Hepatocyte (in vitro differentiated cells): ENCODE measurements around the gene STIMATE. TPM values are rescaled to one million over a fixed set of nuclear protein-coding genes. Genes with fewer than 3 reads are reported as not detected.

ENCODE experiments used
- DNase-seq: peaks from one replicate; pipeline ENCODE4 v3.0.0-alpha.2; 2016; ENCODE audit warnings: low spot score
- H2AFZ ChIP-seq: fragments of 200-600 bp; sonication (generic); 2 replicates; pipeline ENCODE4 v1.6.0; 2016; ENCODE audit warnings: antibody characterized with exemption, mild to moderate bottlenecking
- H3K27ac ChIP-seq: fragments of 200-600 bp; sonication (generic); 2 replicates; pipeline ENCODE4 v1.5.1; 2016; ENCODE audit warnings: mild to moderate bottlenecking
- H3K27me3 ChIP-seq: fragments of 200-600 bp; sonication (generic); 2 replicates; pipeline ENCODE4 v1.6.1; 2016
- H3K36me3 ChIP-seq: fragments of 200-600 bp; sonication (generic); replicated peaks from 2 replicates; pipeline ENCODE4 v1.5.1; 2016; ENCODE audit warnings: low read depth; ENCODE audit not compliant: insufficient read depth
- H3K4me1 ChIP-seq: fragments of 200-600 bp; sonication (generic); 2 replicates; pipeline ENCODE4 v1.5.1; 2016; ENCODE audit warnings: mild to moderate bottlenecking, moderate library complexity; ENCODE audit not compliant: insufficient read depth
- H3K4me2 ChIP-seq: fragments of 200-600 bp; sonication (generic); 2 replicates; pipeline ENCODE4 v1.6.0; 2016
- H3K4me3 ChIP-seq: fragments of 200-600 bp; sonication (generic); 2 replicates; pipeline ENCODE4 v1.5.1; 2016; ENCODE audit warnings: mild to moderate bottlenecking
- H3K79me2 ChIP-seq: fragments of 200-600 bp; sonication (generic); 2 replicates; pipeline ENCODE4 v1.6.0; 2017; ENCODE audit warnings: mild to moderate bottlenecking
- H3K9me2 ChIP-seq: fragments of 200-600 bp; sonication (generic); replicated peaks from 2 replicates; pipeline ENCODE4 v1.6.0; 2017; ENCODE audit warnings: mild to moderate bottlenecking; ENCODE audit not compliant: insufficient read depth
- H3K9me3 ChIP-seq: fragments of 200-600 bp; sonication (generic); 2 replicates; pipeline ENCODE4 v1.5.1; 2016; ENCODE audit warnings: low read depth, mild to moderate bottlenecking
- H4K20me1 ChIP-seq: fragments of 200-600 bp; sonication (generic); 2 replicates; pipeline ENCODE4 v1.6.0; 2016; ENCODE audit warnings: mild to moderate bottlenecking; ENCODE audit not compliant: insufficient read depth, poor library complexity, severe bottlenecking
- EZH2 ChIP-seq: fragments of 200-600 bp; sonication (generic); IDR thresholded peaks from 2 replicates; pipeline ENCODE4 v1.6.1; 2016; ENCODE audit warnings: antibody characterized with exemption, mild to moderate bottlenecking, borderline replicate concordance
- EZH2phosphoT487 ChIP-seq: fragments of 200-600 bp; sonication (generic); IDR thresholded peaks from one replicate; pipeline ENCODE4 v1.6.1; 2018; ENCODE audit warnings: antibody characterized with exemption, mild to moderate bottlenecking, low read depth, moderate library complexity; ENCODE audit not compliant: unreplicated experiment, severe bottlenecking
- WGBS: methylation state at CpG from one replicate; pipeline ENCODE4 v1.1.6; 2016; ENCODE audit warnings: low lambda C conversion rate; ENCODE audit errors: missing lambda C conversion rate; 5-methylcytosine and 5-hydroxymethylcytosine counted together
- polyA plus RNA-seq: library from polyadenylated mRNA; unstranded; fragments of >200 nt; fragmentation: Nextera tagmentation; extraction: Ambion mirVana; gene quantifications from 2 replicates; pipeline ENCODE4 v1.2.1, GENCODE V29; 2016
- total RNA-seq: library from RNA; depleted of rRNA; stranded (reverse); fragments of >200 nt; gene quantifications from 2 replicates; pipeline ENCODE4 v1.2.3, GENCODE V29; 2014
- TF ChIP-seq, protein P1 (sequence below): fragments of 200-600 bp; sonication (generic); IDR thresholded peaks from 2 replicates; pipeline ENCODE4 v1.5.1; 2016; ENCODE audit warnings: antibody characterized with exemption, mild to moderate bottlenecking; ENCODE audit not compliant: poor library complexity

Gene STIMATE
- total and polyA plus RNA-seq, 2 experiments from 2014 or later: 14.5 to 20.4 TPM

DNA sequence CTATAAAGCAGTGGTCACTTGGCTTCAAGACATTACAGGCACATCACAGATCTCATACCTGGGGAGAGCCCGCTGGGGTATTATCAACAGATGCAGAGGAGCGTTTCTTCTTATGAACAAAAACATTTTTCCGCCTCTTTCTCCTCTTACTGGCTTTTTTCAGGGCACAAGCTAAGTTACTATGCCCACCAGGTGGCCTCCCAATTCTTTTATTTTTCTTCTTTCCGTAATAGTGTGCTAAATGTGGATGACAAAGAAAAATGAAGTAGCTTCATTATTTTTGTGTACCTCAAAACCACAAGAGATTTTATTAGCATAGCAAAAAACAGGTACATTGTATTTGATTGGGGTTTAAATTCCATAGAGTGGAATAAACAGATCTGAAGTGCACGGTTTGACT is 10.1 kb upstream of the STIMATE start:
- DNase-seq: no peak
- Histone ChIP-seq H3K27ac (no peak overlapping the region), H3K79me2 (no peaks in the 10 kb centered on the region), H3K9me3 (no peaks in the 10 kb centered on the region), H4K20me1 (no peaks in the 10 kb centered on the region), H3K4me1 (no peaks in the 10 kb centered on the region), H2AFZ (no peak overlapping the region), H3K36me3 (no peaks in the 10 kb centered on the region), H3K27me3 (no peaks in the 10 kb centered on the region), H3K4me2 (no peak overlapping the region), H3K4me3 (no peak overlapping the region), H3K9me2 (no peaks in the 10 kb centered on the region)
- TF ChIP-seq, protein P1, sequence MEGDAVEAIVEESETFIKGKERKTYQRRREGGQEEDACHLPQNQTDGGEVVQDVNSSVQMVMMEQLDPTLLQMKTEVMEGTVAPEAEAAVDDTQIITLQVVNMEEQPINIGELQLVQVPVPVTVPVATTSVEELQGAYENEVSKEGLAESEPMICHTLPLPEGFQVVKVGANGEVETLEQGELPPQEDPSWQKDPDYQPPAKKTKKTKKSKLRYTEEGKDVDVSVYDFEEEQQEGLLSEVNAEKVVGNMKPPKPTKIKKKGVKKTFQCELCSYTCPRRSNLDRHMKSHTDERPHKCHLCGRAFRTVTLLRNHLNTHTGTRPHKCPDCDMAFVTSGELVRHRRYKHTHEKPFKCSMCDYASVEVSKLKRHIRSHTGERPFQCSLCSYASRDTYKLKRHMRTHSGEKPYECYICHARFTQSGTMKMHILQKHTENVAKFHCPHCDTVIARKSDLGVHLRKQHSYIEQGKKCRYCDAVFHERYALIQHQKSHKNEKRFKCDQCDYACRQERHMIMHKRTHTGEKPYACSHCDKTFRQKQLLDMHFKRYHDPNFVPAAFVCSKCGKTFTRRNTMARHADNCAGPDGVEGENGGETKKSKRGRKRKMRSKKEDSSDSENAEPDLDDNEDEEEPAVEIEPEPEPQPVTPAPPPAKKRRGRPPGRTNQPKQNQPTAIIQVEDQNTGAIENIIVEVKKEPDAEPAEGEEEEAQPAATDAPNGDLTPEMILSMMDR: no peak
- TF ChIP-seq EZH2 (no peak), EZH2phosphoT487 (no peak)
- WGBS: 89% methylated on average over 5 of the region's 5 CpGs

DNA sequence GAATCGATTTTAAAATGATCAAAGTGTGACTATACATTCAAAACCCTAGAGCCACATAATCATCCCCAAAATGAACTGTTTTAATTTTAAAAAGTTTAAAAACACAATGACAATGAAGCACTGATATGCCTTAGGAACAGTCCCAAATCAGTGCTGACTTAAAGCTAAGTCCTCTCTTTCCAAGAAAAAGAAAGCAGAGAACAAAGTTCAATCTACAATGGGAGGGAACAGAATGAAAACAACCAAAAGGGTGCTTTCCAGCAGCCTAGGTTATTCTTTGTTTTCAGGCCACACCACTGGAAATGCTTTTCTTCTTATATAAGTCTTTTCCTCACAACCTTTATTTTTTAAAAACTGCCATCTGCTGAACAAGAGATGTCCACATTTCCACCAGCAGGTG is 7.2 kb upstream of the STIMATE start:
- no peak overlapping the region for H3K4me2 ChIP-seq
- no peak overlapping the region for H3K4me3 ChIP-seq
- no peak for DNase-seq
- H2AFZ ChIP-seq: no peak overlapping the region
- 90% methylated on average over 1 of the region's 1 CpG for WGBS
- H3K27ac ChIP-seq: no peak overlapping the region
- no peaks in the 10 kb centered on the region for H3K79me2 ChIP-seq
- no peaks in the 10 kb centered on the region for H3K27me3 ChIP-seq
- no peaks in the 10 kb centered on the region for H3K36me3 ChIP-seq
- TF ChIP-seq, protein P1: no peak
- TF ChIP-seq EZH2 (no peak), EZH2phosphoT487 (no peak)
- H4K20me1 ChIP-seq: no peaks in the 10 kb centered on the region
- no peaks in the 10 kb centered on the region for H3K9me2 ChIP-seq
- H3K4me1 ChIP-seq: no peaks in the 10 kb centered on the region
- H3K9me3 ChIP-seq: no peaks in the 10 kb centered on the region

DNA sequence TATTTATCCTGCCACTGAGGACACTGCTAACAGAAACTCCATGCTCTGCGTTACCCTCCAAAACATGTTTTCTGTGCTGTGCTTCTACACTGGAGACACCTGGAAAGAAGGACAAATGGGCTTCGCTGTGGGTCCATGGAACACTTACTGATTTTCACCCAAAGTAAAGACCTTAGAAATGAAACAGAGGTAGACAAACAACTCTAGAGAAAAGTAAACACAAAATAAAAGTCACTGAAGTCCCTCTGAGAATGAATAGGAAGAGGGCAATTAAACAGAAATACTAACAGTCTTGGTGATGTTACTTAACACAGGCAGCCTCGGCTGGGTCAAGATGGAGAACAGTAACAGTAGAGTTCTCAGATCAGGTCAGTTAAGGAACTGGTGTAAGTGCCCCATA is 6.7 kb upstream of the STIMATE start:
- WGBS: 72% methylated on average over 3 of the region's 3 CpGs

More for the DNA sequence above, 6.7 kb upstream of the STIMATE start:
- Histone ChIP-seq H3K9me3 (no peaks in the 10 kb centered on the region), H3K4me3 (no peak overlapping the region), H3K27me3 (no peaks in the 10 kb centered on the region), H3K79me2 (no peaks in the 10 kb centered on the region), H3K4me1 (no peaks in the 10 kb centered on the region), H4K20me1 (no peaks in the 10 kb centered on the region), H3K4me2 (no peak overlapping the region), H3K27ac (no peak overlapping the region), H2AFZ (no peak overlapping the region), H3K9me2 (no peaks in the 10 kb centered on the region), H3K36me3 (no peaks in the 10 kb centered on the region)
- TF ChIP-seq, protein P1: no peak
- TF ChIP-seq EZH2phosphoT487 (no peak), EZH2 (no peak)
- DNase-seq: no peak
